Measurements from ENCODE around the gene ORC5. TPM values are rescaled to one million over a fixed set of nuclear protein-coding genes. Genes with fewer than 3 reads are reported as not detected.
A peak's percentile ranks its signal among the peaks of the same experiment; 100 is the strongest.

Gene ORC5
- polyA plus RNA-seq (2011; rRNA removed) (11.7 and 16.8 TPM in 2 replicates), polyA minus RNA-seq (2011; rRNA and poly(A)+ RNA removed) (3.8 and 7.0 TPM in 2 replicates)

DNA sequence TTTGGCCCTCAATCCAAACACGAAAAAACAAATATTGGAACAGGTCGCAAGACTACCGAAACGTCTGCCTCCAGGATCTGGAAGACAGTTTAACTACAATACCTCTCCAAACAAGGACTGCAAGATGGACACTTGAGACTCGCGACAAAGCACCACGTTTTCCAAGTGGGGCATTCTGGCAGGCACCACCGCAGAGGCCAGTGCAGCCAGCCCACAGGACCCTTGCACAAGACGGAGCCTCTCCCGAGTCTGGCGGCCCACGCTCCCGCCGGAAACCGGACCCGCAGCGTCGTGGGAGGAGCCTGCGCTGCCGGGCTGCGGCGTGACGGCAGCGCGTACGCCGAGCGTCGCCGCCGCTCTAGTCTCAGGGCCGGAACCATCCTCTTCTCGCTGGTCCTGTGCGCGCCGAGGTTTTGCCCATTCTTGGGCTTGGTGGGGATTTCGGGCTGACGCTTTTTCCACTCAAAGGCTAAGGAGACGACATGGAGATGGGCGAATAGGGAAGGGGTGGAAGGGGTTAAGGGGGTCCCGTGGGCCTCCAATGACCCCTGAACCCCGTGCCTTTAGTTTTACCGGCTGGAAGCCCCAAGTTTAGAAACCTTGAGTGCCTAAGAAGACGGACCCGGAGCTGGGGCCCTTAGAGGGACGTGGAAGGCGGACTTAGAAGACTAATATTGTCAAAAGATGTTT lies at the start of gene ORC5:
ORC5 (minus strand) TSS at position 283 of the 690 bp plus-strand sequence; CDS start at position 174, 109 bp downstream.
- Histone ChIP-seq H3K27me3 (ENCODE audit: control insufficient read depth, insufficient read depth, low read length) (no peaks in the 10 kb centered on the region), H3K36me3 (ENCODE audit: control insufficient read depth, insufficient read depth, low read length) (peaks cover 5% of the 10 kb centered on the region; the same call in 1 of the 2 replicates), H3K4me3 (ENCODE audit: low read depth, low read length) (peak within 1 kb of the TSS; percentile 98)
- TF ChIP-seq CTCF (IDR thresholded peaks at IDR 0.05; ENCODE audit: insufficient read depth, low read depth, low read length), result no peak
- ChIA-PET POLR2A (interaction anchor here (0.6 kb wide), 1 partner anchor 25 kb away, joined by 3 read pairs; no protein-coding TSS in a partner anchor), CTCF (interaction anchor here (0.8 to 1.5 kb wide), 3 partner anchors 16 to 60 kb away, joined by 3 to 6 read pairs (median 4); no protein-coding TSS in a partner anchor)
- peak; percentile 22 for DNase-seq (ENCODE audit: low read depth)

DNA sequence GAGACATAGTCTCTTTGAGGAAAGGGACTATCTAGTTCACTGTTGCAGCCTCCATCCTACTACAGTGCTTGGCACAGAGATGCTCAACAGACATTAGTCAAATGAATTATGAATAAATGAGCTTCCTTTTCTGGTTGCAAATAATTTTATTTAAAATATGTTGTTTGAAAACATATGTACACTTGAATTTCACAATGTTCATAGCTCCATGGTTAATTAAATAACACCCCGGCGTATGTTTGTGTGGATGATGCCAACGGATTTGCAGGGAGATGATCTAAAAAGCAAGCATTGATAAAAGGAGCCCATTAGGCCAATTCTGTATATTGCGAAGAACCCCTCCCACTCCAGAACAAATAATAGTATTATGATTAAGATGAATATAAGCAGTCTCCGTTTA lies 47.8 kb upstream of the ORC5 start:
- Histone ChIP-seq H3K4me3 (ENCODE audit: low read depth, low read length) (no peak overlapping the region), H3K27me3 (ENCODE audit: control insufficient read depth, insufficient read depth, low read length) (no peaks in the 10 kb centered on the region), H3K36me3 (ENCODE audit: control insufficient read depth, insufficient read depth, low read length) (no peaks in the 10 kb centered on the region)
- POLR2A ChIA-PET, result no interaction called here
- CTCF ChIA-PET, result interaction anchor here (2.1 kb wide), 1 partner anchor 24 kb away, joined by 7 read pairs; no protein-coding TSS in a partner anchor
- DNase-seq (ENCODE audit: low read depth), result no peak
- no peak for TF ChIP-seq CTCF (IDR thresholded peaks at IDR 0.05; ENCODE audit: insufficient read depth, low read depth, low read length)

DNA sequence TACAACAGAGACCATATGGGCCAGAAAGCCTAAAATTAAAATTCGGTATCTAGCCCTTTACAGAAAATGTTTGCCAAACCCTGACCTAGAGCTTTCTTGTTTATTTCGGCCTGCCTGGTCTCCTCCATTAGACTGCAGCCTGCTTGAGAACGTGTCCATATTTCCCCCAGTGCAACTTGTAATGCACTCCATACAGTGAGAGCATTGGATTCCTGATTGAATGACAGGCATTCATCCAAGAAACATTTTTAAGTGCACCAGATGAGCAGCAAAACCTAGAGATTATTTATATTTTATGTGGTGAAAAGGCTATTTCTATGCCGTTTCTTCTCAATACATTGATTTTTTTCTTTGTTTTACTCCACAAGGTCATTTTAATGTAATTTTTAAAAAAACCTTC lies 47.4 kb upstream of the ORC5 start:
- ChIA-PET POLR2A (no interaction called here), CTCF (interaction anchor here (2.1 kb wide), 1 partner anchor 24 kb away, joined by 7 read pairs; no protein-coding TSS in a partner anchor)
- Histone ChIP-seq H3K27me3 (ENCODE audit: control insufficient read depth, insufficient read depth, low read length) (no peaks in the 10 kb centered on the region), H3K4me3 (ENCODE audit: low read depth, low read length) (no peak overlapping the region), H3K36me3 (ENCODE audit: control insufficient read depth, insufficient read depth, low read length) (no peaks in the 10 kb centered on the region)
- no peak for TF ChIP-seq CTCF (IDR thresholded peaks at IDR 0.05; ENCODE audit: insufficient read depth, low read depth, low read length)
- DNase-seq (ENCODE audit: low read depth), result no peak

DNA sequence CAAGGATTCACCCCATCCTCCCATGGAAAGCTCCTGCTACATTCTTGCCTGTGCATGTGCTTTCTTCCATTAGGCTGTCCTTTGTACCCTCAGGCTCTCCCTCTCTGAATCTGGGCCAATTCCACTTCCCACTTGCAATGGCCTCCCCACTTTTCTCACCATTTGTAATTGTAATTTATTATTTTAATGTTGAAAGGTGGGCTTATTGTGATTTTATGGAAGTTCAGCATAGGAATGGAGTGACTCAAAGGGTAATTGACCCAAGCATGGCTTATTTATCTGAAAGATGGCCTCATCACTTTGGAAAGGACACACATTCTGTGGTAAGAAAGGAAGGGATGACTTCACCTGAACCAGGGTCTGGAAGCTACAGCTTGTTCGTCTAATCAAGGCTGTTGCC lies 46.9 kb upstream of the ORC5 start:
- H3K4me3 ChIP-seq (ENCODE audit: low read depth, low read length), result no peak overlapping the region

More for the DNA sequence above, 46.9 kb upstream of the ORC5 start:
- no peak for DNase-seq (ENCODE audit: low read depth)
- no peaks in the 10 kb centered on the region for H3K36me3 ChIP-seq (ENCODE audit: control insufficient read depth, insufficient read depth, low read length)
- no peaks in the 10 kb centered on the region for H3K27me3 ChIP-seq (ENCODE audit: control insufficient read depth, insufficient read depth, low read length)
- POLR2A ChIA-PET, result no interaction called here
- no peak for TF ChIP-seq CTCF (IDR thresholded peaks at IDR 0.05; ENCODE audit: insufficient read depth, low read depth, low read length)
- CTCF ChIA-PET, result interaction anchor here (0.6 to 2.1 kb wide), 2 partner anchors 23 to 42 kb away, joined by 3 to 7 read pairs; no protein-coding TSS in a partner anchor

All from BJ (cell line).